Lower leg skin (tissue), 3 donors: Measurements from ENCODE around the gene DNASE1.

ENCODE experiments used
- POLR2A ChIP-seq, 2 donors: fragments of 450-650 bp; IDR thresholded peaks; one replicate each; pipeline ENCODE4 v1.6.1; 2016 to 2017; ENCODE audit warnings: antibody characterized with exemption in 2 of 2, mild to moderate bottlenecking in 1 of 2, moderate library complexity in 1 of 2
- TF ChIP-seq, protein P1 (sequence below), 3 donors: fragments of 450-650 bp; IDR thresholded peaks; one replicate each; pipeline ENCODE4 v1.5.1; 2016; ENCODE audit warnings: antibody characterized with exemption in 3 of 3, mild to moderate bottlenecking in 3 of 3, moderate library complexity in 2 of 3

GRCh38 chr16:3625331-3625730 lies 29.2 kb upstream of the DNASE1 start:
- TF ChIP-seq, protein P1, sequence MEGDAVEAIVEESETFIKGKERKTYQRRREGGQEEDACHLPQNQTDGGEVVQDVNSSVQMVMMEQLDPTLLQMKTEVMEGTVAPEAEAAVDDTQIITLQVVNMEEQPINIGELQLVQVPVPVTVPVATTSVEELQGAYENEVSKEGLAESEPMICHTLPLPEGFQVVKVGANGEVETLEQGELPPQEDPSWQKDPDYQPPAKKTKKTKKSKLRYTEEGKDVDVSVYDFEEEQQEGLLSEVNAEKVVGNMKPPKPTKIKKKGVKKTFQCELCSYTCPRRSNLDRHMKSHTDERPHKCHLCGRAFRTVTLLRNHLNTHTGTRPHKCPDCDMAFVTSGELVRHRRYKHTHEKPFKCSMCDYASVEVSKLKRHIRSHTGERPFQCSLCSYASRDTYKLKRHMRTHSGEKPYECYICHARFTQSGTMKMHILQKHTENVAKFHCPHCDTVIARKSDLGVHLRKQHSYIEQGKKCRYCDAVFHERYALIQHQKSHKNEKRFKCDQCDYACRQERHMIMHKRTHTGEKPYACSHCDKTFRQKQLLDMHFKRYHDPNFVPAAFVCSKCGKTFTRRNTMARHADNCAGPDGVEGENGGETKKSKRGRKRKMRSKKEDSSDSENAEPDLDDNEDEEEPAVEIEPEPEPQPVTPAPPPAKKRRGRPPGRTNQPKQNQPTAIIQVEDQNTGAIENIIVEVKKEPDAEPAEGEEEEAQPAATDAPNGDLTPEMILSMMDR (IDR thresholded peaks at IDR 0.05): no peak
- no peak for TF ChIP-seq POLR2A (IDR thresholded peaks at IDR 0.05)
